PC-9 (cell line): Measurements from ENCODE around the gene GLP1R.

Experiments
- EZH2 ChIP-seq: fragments of 200-600 bp; sonication (generic); IDR thresholded peaks from 2 replicates; pipeline ENCODE4 v1.8.0; 2017; ENCODE audit warnings: antibody characterized with exemption, low read depth
- TF ChIP-seq, protein P1 (sequence below): fragments of 200-600 bp; sonication (generic); conservative IDR thresholded peaks from 2 replicates; pipeline ENCODE4 v1.6.1; 2017; ENCODE audit warnings: mixed run types, antibody characterized with exemption, mild to moderate bottlenecking, moderate library complexity

GRCh38 chr6:39048481-39049399 is at the start of gene GLP1R:
- TF ChIP-seq, protein P1, sequence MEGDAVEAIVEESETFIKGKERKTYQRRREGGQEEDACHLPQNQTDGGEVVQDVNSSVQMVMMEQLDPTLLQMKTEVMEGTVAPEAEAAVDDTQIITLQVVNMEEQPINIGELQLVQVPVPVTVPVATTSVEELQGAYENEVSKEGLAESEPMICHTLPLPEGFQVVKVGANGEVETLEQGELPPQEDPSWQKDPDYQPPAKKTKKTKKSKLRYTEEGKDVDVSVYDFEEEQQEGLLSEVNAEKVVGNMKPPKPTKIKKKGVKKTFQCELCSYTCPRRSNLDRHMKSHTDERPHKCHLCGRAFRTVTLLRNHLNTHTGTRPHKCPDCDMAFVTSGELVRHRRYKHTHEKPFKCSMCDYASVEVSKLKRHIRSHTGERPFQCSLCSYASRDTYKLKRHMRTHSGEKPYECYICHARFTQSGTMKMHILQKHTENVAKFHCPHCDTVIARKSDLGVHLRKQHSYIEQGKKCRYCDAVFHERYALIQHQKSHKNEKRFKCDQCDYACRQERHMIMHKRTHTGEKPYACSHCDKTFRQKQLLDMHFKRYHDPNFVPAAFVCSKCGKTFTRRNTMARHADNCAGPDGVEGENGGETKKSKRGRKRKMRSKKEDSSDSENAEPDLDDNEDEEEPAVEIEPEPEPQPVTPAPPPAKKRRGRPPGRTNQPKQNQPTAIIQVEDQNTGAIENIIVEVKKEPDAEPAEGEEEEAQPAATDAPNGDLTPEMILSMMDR, result no peak
- no peak for TF ChIP-seq EZH2
